GM21576 (cell line): Measurements from ENCODE around the gene NSDHL.

Experiments used
- ATAC-seq: cut with Tn5 transposase; IDR thresholded peaks from one replicate; pipeline ENCODE4 v1.9.1; 2021; ENCODE audit warnings: mild to moderate bottlenecking, moderate library complexity; ENCODE audit not compliant: unreplicated experiment

Gene NSDHL

GRCh38 chrX:152843852-152844251, 13.0 kb downstream of the NSDHL start:
- ATAC-seq: no peak

GRCh38 chrX:152844256-152844655, 13.4 kb downstream of the NSDHL start:
- ATAC-seq: no peak

- no peak for ATAC-seq
Observed at GRCh38 chrX:152845618-152846240, 14.9 kb downstream of the NSDHL start.

GRCh38 chrX:152847281-152847680, 16.4 kb downstream of the NSDHL start:
- no peak for ATAC-seq

- ATAC-seq: no peak
Observed at GRCh38 chrX:152850465-152850864, 19.6 kb downstream of the NSDHL start.

GRCh38 chrX:152853986-152854385, 23.1 kb downstream of the NSDHL start:
- ATAC-seq: no peak

- ATAC-seq: no peak
Observed at GRCh38 chrX:152861116-152861515, 30.3 kb downstream of the NSDHL start.

- ATAC-seq: no peak
Observed at GRCh38 chrX:152861826-152862225, 31.0 kb downstream of the NSDHL start.

- ATAC-seq: no peak
Observed at GRCh38 chrX:152865232-152865920, 34.5 kb downstream of the NSDHL start.

GRCh38 chrX:152866386-152866785, 35.5 kb downstream of the NSDHL start:
- ATAC-seq: no peak

- no peak for ATAC-seq
Observed at GRCh38 chrX:152869972-152870371, 39.1 kb downstream of the NSDHL start.

GRCh38 chrX:152871260-152871659, 40.4 kb downstream of the NSDHL start:
- no peak for ATAC-seq

GRCh38 chrX:152872522-152872921, 41.7 kb downstream of the NSDHL start:
- no peak for ATAC-seq

GRCh38 chrX:152873361-152873760, 42.5 kb downstream of the NSDHL start:
- ATAC-seq: no peak

GRCh38 chrX:152876931-152877840, 46.3 kb downstream of the NSDHL start:
- ATAC-seq: no peak

GRCh38 chrX:152878976-152879755, 48.3 kb downstream of the NSDHL start:
- ATAC-seq: no peak

GRCh38 chrX:152881289-152881688, 50.4 kb downstream of the NSDHL start:
- no peak for ATAC-seq

GRCh38 chrX:152884171-152884570, 53.3 kb downstream of the NSDHL start:
- ATAC-seq: no peak

GRCh38 chrX:152886716-152887115, 55.9 kb downstream of the NSDHL start:
- no peak for ATAC-seq

- ATAC-seq: no peak
Observed at GRCh38 chrX:152892499-152892898, 61.6 kb downstream of the NSDHL start.
